Neural cell (in vitro differentiated cells): ENCODE measurements around the gene PTPRN2.

Experiments used
- EZH2 ChIP-seq: fragments of 200-600, 300-800 bp; shearing (Covaris generic), sonication (generic); IDR thresholded peaks from 2 replicates; pipeline ENCODE4 v1.6.1; 2014; ENCODE audit warnings: antibody characterized with exemption, low read length, borderline replicate concordance, mild to moderate bottlenecking; ENCODE audit not compliant: insufficient read depth, poor library complexity, severe bottlenecking
- TF ChIP-seq, protein P1 (sequence below): fragments of 450-650 bp; IDR thresholded peaks from 2 replicates; pipeline ENCODE4 v1.5.1; 2014; ENCODE audit warnings: antibody characterized with exemption, mild to moderate bottlenecking, moderate library complexity; ENCODE audit not compliant: poor library complexity, severe bottlenecking

DNA sequence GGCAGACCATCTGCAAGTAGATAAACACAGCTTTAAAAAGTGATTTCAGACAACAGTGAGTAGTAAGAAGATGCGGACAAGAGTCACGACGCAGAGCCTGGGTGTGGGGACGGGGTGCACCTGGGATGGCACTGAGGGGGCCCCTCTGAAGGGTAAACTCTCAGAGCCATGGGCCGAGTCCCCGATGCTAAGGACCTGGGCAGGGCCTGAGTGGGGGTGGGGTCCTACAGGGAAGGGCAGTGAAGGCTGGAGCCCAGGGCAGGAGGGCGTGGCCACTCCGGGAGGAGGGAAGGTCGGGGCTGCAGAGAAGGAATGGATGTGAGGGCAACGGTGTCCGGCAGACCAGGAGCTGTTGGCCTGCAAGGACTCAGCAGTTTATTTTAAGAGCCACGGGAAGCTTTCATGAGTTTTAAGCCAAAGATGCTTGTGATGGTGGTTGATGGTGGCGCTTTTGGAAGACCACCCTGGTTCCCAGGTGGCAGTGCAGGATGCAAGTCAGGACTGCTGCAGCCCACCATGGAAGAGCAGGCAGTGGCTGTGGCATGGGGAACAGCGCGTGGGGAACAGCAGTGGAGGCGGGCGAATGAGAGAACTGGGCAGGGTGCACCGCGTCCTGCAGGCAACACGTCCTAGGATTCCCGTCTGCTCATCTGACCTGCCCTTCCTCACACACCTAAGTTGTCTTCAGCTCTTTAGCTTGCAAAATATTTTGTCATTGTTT is 954.0 kb downstream of the PTPRN2 start:
- TF ChIP-seq, protein P1, sequence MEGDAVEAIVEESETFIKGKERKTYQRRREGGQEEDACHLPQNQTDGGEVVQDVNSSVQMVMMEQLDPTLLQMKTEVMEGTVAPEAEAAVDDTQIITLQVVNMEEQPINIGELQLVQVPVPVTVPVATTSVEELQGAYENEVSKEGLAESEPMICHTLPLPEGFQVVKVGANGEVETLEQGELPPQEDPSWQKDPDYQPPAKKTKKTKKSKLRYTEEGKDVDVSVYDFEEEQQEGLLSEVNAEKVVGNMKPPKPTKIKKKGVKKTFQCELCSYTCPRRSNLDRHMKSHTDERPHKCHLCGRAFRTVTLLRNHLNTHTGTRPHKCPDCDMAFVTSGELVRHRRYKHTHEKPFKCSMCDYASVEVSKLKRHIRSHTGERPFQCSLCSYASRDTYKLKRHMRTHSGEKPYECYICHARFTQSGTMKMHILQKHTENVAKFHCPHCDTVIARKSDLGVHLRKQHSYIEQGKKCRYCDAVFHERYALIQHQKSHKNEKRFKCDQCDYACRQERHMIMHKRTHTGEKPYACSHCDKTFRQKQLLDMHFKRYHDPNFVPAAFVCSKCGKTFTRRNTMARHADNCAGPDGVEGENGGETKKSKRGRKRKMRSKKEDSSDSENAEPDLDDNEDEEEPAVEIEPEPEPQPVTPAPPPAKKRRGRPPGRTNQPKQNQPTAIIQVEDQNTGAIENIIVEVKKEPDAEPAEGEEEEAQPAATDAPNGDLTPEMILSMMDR, result no peak
- TF ChIP-seq EZH2, result no peak
